ENCODE data around the gene PLEKHA6.

DNA sequence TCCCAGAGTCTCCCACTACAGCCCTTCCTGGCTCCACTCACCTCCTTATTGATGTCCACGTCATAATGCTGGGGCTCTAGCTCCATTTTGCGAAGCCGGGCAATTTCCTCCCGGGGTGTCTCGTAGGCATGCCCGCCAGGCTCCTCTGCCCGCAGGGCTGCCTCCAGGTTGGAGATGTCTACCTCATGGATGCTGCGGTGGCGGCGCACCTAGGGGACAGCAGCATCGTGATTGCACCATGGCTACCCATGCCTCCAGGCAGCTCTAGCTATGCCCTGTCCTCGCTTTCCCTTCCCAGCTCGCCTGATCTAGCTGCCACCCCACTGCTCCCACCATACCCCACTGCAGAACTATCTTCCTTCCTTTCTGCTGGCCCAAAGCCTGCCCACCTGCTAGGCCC is 130.8 kb downstream of the PLEKHA6 start:
- TF ChIP-seq, protein P1, sequence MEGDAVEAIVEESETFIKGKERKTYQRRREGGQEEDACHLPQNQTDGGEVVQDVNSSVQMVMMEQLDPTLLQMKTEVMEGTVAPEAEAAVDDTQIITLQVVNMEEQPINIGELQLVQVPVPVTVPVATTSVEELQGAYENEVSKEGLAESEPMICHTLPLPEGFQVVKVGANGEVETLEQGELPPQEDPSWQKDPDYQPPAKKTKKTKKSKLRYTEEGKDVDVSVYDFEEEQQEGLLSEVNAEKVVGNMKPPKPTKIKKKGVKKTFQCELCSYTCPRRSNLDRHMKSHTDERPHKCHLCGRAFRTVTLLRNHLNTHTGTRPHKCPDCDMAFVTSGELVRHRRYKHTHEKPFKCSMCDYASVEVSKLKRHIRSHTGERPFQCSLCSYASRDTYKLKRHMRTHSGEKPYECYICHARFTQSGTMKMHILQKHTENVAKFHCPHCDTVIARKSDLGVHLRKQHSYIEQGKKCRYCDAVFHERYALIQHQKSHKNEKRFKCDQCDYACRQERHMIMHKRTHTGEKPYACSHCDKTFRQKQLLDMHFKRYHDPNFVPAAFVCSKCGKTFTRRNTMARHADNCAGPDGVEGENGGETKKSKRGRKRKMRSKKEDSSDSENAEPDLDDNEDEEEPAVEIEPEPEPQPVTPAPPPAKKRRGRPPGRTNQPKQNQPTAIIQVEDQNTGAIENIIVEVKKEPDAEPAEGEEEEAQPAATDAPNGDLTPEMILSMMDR (IDR thresholded peaks at IDR 0.05; ENCODE audit: insufficient read depth, low read length) = no peak
- TF ChIP-seq GABPA (IDR thresholded peaks at IDR 0.05; ENCODE audit: low read depth) = no peak
- TF ChIP-seq, protein P2, sequence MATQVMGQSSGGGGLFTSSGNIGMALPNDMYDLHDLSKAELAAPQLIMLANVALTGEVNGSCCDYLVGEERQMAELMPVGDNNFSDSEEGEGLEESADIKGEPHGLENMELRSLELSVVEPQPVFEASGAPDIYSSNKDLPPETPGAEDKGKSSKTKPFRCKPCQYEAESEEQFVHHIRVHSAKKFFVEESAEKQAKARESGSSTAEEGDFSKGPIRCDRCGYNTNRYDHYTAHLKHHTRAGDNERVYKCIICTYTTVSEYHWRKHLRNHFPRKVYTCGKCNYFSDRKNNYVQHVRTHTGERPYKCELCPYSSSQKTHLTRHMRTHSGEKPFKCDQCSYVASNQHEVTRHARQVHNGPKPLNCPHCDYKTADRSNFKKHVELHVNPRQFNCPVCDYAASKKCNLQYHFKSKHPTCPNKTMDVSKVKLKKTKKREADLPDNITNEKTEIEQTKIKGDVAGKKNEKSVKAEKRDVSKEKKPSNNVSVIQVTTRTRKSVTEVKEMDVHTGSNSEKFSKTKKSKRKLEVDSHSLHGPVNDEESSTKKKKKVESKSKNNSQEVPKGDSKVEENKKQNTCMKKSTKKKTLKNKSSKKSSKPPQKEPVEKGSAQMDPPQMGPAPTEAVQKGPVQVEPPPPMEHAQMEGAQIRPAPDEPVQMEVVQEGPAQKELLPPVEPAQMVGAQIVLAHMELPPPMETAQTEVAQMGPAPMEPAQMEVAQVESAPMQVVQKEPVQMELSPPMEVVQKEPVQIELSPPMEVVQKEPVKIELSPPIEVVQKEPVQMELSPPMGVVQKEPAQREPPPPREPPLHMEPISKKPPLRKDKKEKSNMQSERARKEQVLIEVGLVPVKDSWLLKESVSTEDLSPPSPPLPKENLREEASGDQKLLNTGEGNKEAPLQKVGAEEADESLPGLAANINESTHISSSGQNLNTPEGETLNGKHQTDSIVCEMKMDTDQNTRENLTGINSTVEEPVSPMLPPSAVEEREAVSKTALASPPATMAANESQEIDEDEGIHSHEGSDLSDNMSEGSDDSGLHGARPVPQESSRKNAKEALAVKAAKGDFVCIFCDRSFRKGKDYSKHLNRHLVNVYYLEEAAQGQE (IDR thresholded peaks at IDR 0.05; ENCODE audit: insufficient replicate concordance, low read depth) = no peak
- TF ChIP-seq POLR2AphosphoS5 (IDR thresholded peaks at IDR 0.05; ENCODE audit: low read depth) = no peak
